ENCODE results near the gene MYT1.

Gene MYT1

GRCh38 chr20:64257107-64257757, 93.0 kb downstream of the MYT1 start:
- DNase-seq (ENCODE audit: extremely low read depth, low read depth), result no peak
- no peak for TF ChIP-seq CTCF (IDR thresholded peaks at IDR 0.05; ENCODE audit: low read depth, low read length)

- no peak for DNase-seq (ENCODE audit: extremely low read depth, low read depth)
- TF ChIP-seq CTCF (IDR thresholded peaks at IDR 0.05; ENCODE audit: low read depth, low read length), result no peak
Measured at GRCh38 chr20:64258071-64258823, 94.0 kb downstream of the MYT1 start.

- no peak for DNase-seq (ENCODE audit: extremely low read depth, low read depth)
- no peak for TF ChIP-seq CTCF (IDR thresholded peaks at IDR 0.05; ENCODE audit: low read depth, low read length)
Measured at GRCh38 chr20:64260239-64260638, 96.0 kb downstream of the MYT1 start.

GRCh38 chr20:64261138-64261537, 96.9 kb downstream of the MYT1 start:
- no peak for TF ChIP-seq CTCF (IDR thresholded peaks at IDR 0.05; ENCODE audit: low read depth, low read length)
- peak; percentile 44 for DNase-seq (ENCODE audit: extremely low read depth, low read depth)

- no peak for TF ChIP-seq CTCF (IDR thresholded peaks at IDR 0.05; ENCODE audit: low read depth, low read length)
- no peak for DNase-seq (ENCODE audit: extremely low read depth, low read depth)
Measured at GRCh38 chr20:64264091-64264490, 99.8 kb downstream of the MYT1 start.

GRCh38 chr20:64265201-64265600, 100.9 kb downstream of the MYT1 start:
- no peak for TF ChIP-seq CTCF (IDR thresholded peaks at IDR 0.05; ENCODE audit: low read depth, low read length)
- no peak for DNase-seq (ENCODE audit: extremely low read depth, low read depth)

- TF ChIP-seq CTCF (IDR thresholded peaks at IDR 0.05; ENCODE audit: low read depth, low read length), result no peak
- no peak for DNase-seq (ENCODE audit: extremely low read depth, low read depth)
Measured at GRCh38 chr20:64266988-64267387, 102.7 kb downstream of the MYT1 start.

Measured in AG09319 (cell line).